SK-N-SH (cell line): ENCODE measurements around the gene DDIT3. TPM values are rescaled to one million over a fixed set of nuclear protein-coding genes. Genes with fewer than 3 reads are reported as not detected.

Experiments used
- CTCF ChIA-PET: fragments of 300-600, 350-600 bp; formaldehyde crosslinking; extraction: SDS; loops from one replicate; lab custom pipeline; 2021; lab: Yijun Ruan, JAX
- POLR2A ChIA-PET: fragments of 350-600 bp; sonication (Branson Sonifier 250); formaldehyde crosslinking; extraction: SDS; loops from one replicate; lab custom pipeline; 2020; ENCODE audit warnings: antibody characterized with exemption, inconsistent platforms; lab: Yijun Ruan, JAX
- DNase-seq: peaks from one replicate; pipeline ENCODE4 v3.0.0; 2012
- H2AFZ ChIP-seq: fragments of 200-600 bp; sonication (generic); 2 replicates; pipeline ENCODE4 v1.8.1; 2016; ENCODE audit warnings: antibody characterized with exemption, mild to moderate bottlenecking, low read depth
- H3F3A ChIP-seq: fragments of 200-600 bp; sonication (generic); replicated peaks from 2 replicates; pipeline ENCODE3; 2016; ENCODE audit warnings: antibody characterized with exemption, mild to moderate bottlenecking; ENCODE audit not compliant: insufficient read depth
- H3K27ac ChIP-seq, 2 experiments: fragments of 200-500 bp in 1 of 2; fragments of 200-600 bp in 1 of 2; sonication (Bioruptor generic) in 1 of 2; sonication (generic), shearing (Covaris generic) in 1 of 2; 2 replicates each; pipeline versions ENCODE4 v1.5.1 to v1.6.1; 2014 to 2016; ENCODE audit warnings: low read depth in 2 of 2, inconsistent platforms in 1 of 2, low read length in 1 of 2, mild to moderate bottlenecking in 1 of 2, mixed read lengths in 1 of 2
- H3K27me3 ChIP-seq: fragments of 200-600 bp; sonication (generic), shearing (Covaris generic); 2 replicates; pipeline ENCODE4 v1.6.1; 2016; ENCODE audit warnings: mixed run types; ENCODE audit not compliant: insufficient read depth
- H3K36me3 ChIP-seq, 2 experiments: fragments of 200-500 bp in 1 of 2; fragments of 200-600 bp in 1 of 2; sonication (Bioruptor generic) in 1 of 2; sonication (generic) in 1 of 2; replicated peaks in 1 of 2; 2 replicates each; pipeline versions ENCODE3 to v1.5.1; 2014 to 2016; ENCODE audit warnings: low read length in 1 of 2, mild to moderate bottlenecking in 1 of 2; ENCODE audit not compliant: insufficient read depth in 2 of 2, control insufficient read depth in 1 of 2
- H3K4me1 ChIP-seq, 2 experiments: fragments of 200-500 bp in 1 of 2; fragments of 200-600 bp in 1 of 2; sonication (Bioruptor generic) in 1 of 2; sonication (generic), shearing (Covaris generic) in 1 of 2; 2 replicates each; pipeline versions ENCODE4 v1.5.1 to v1.6.1; 2014 to 2016; ENCODE audit warnings: low read depth in 1 of 2, low read length in 1 of 2, mixed run types in 1 of 2; ENCODE audit not compliant: insufficient read depth in 2 of 2, control insufficient read depth in 1 of 2
- H3K4me2 ChIP-seq: fragments of 200-600 bp; sonication (generic), shearing (Covaris generic); 2 replicates; pipeline ENCODE4 v1.6.1; 2017; ENCODE audit warnings: mixed run types
- H3K4me3 ChIP-seq, 2 experiments: fragments of 200-500 bp in 1 of 2; fragments of 200-600 bp in 1 of 2; sonication (Bioruptor generic) in 1 of 2; sonication (generic), shearing (Covaris generic) in 1 of 2; 2 replicates each; pipeline versions ENCODE4 v1.5.1 to v1.8.1; 2014 to 2016; ENCODE audit warnings: low read depth in 2 of 2, inconsistent platforms in 1 of 2, low read length in 1 of 2, mild to moderate bottlenecking in 1 of 2, mixed read lengths in 1 of 2, moderate library complexity in 1 of 2
- H3K79me2 ChIP-seq: fragments of 200-600 bp; sonication (generic); 2 replicates; pipeline ENCODE4 v1.8.1; 2017; ENCODE audit warnings: mild to moderate bottlenecking; ENCODE audit not compliant: insufficient read depth
- H3K9ac ChIP-seq: fragments of 200-600 bp; sonication (generic); 2 replicates; pipeline ENCODE4 v1.6.1; 2017; ENCODE audit warnings: mixed run types
- H3K9me2 ChIP-seq: fragments of 200-600 bp; sonication (generic); 2 replicates; pipeline ENCODE4 v1.6.1; 2017; ENCODE audit warnings: mixed run types
- H3K9me3 ChIP-seq: fragments of 200-600 bp; sonication (generic); 2 replicates; pipeline ENCODE4 v1.6.1; 2017; ENCODE audit warnings: mixed run types, mild to moderate bottlenecking, moderate library complexity
- H4K20me1 ChIP-seq: fragments of 200-600 bp; sonication (generic); 2 replicates; pipeline ENCODE4 v1.6.1; 2017; ENCODE audit warnings: mild to moderate bottlenecking, mixed run types; ENCODE audit not compliant: insufficient read depth
- CHD2 ChIP-seq: fragments of 150-350 bp; IDR thresholded peaks from 2 replicates; pipeline ENCODE4 v1.6.1; 2018; ENCODE audit warnings: low read length; ENCODE audit not compliant: partially characterized antibody
- EP300 ChIP-seq, 2 experiments: IDR thresholded peaks; 2 replicates each; pipeline versions ENCODE4 v1.4.0 to v1.6.1; 2012; ENCODE audit warnings: borderline replicate concordance in 1 of 2, low read depth in 1 of 2, low read length in 1 of 2
- GATA2 ChIP-seq: sonication (generic); formaldehyde crosslinking; IDR thresholded peaks from 2 replicates; pipeline ENCODE4 v1.5.0; 2020; ENCODE audit warnings: mild to moderate bottlenecking, missing genetic modification reagents
- JUND ChIP-seq: IDR thresholded peaks from 2 replicates; pipeline ENCODE4 v1.4.0; 2012
- MAX ChIP-seq: IDR thresholded peaks from 2 replicates; pipeline ENCODE4 v1.4.0; 2012; ENCODE audit warnings: low read depth
- MEF2A ChIP-seq: IDR thresholded peaks from 2 replicates; pipeline ENCODE4 v1.4.0; 2012; ENCODE audit warnings: low read depth, borderline replicate concordance
- MXI1 ChIP-seq: IDR thresholded peaks from 2 replicates; pipeline ENCODE4 v1.6.1; 2012; ENCODE audit warnings: mild to moderate bottlenecking, low read depth, low read length, improper control_type of control experiment
- RAD21 ChIP-seq: IDR thresholded peaks from 2 replicates; pipeline ENCODE4 v1.6.1; 2012; ENCODE audit warnings: mild to moderate bottlenecking, low read length
- RFX5 ChIP-seq: IDR thresholded peaks from 2 replicates; pipeline ENCODE4 v1.6.1; 2012; ENCODE audit warnings: mild to moderate bottlenecking, improper control_type of control experiment, low read length
- RXRA ChIP-seq: IDR thresholded peaks from 2 replicates; pipeline ENCODE4 v1.4.0; 2012; ENCODE audit warnings: low read depth, mild to moderate bottlenecking, borderline replicate concordance
- SIN3A ChIP-seq: IDR thresholded peaks from 2 replicates; pipeline ENCODE4 v1.6.1; 2012; ENCODE audit warnings: low read depth, mild to moderate bottlenecking, low read length, moderate library complexity, borderline replicate concordance
- SMC3 ChIP-seq: IDR thresholded peaks from 2 replicates; pipeline ENCODE4 v1.6.1; 2012; ENCODE audit warnings: low read depth, low read length, improper control_type of control experiment
- TAF1 ChIP-seq: IDR thresholded peaks from 2 replicates; pipeline ENCODE4 v1.6.1; 2012; ENCODE audit warnings: low read depth, mild to moderate bottlenecking, low read length, moderate library complexity, borderline replicate concordance
- TCF12 ChIP-seq: IDR thresholded peaks from 2 replicates; pipeline ENCODE4 v1.4.0; 2012
- TEAD4 ChIP-seq: IDR thresholded peaks from 2 replicates; pipeline ENCODE4 v1.4.0; 2012; ENCODE audit warnings: mild to moderate bottlenecking, borderline replicate concordance; ENCODE audit not compliant: insufficient read depth
- USF1 ChIP-seq: IDR thresholded peaks from 2 replicates; pipeline ENCODE4 v1.4.0; 2012; ENCODE audit warnings: low read depth, borderline replicate concordance
- USF2 ChIP-seq: fragments of 150-350 bp; IDR thresholded peaks from 2 replicates; pipeline ENCODE4 v1.6.1; 2017; ENCODE audit warnings: antibody characterized with exemption, low read length, low read depth, borderline replicate concordance
- YY1 ChIP-seq: IDR thresholded peaks from 2 replicates; pipeline ENCODE4 v1.4.0; 2012; ENCODE audit warnings: low read depth, mild to moderate bottlenecking
- ZBTB33 ChIP-seq: IDR thresholded peaks from 2 replicates; pipeline ENCODE4 v1.4.0; 2012; ENCODE audit warnings: low read depth, borderline replicate concordance
- WGBS: methylation state at CpG from one replicate; pipeline ENCODE4 v1.1.6; 2017; ENCODE audit warnings: low lambda C conversion rate; 5-methylcytosine and 5-hydroxymethylcytosine counted together
- polyA plus RNA-seq, 3 experiments: library from polyadenylated mRNA; depleted of rRNA; stranded (reverse); fragments of >200 nt; gene quantifications; 2 replicates each; pipeline ENCODE4 v1.2.3, GENCODE V29; 2012
- TF ChIP-seq, protein P1 (sequence below): fragments of 150-350 bp; IDR thresholded peaks from 2 replicates; pipeline ENCODE4 v1.6.1; 2016; ENCODE audit warnings: mild to moderate bottlenecking, low read depth, low read length
- TF ChIP-seq, protein P2 (sequence below): fragments of 200-600 bp; sonication (generic); IDR thresholded peaks from 2 replicates; pipeline ENCODE4 v1.6.1; 2017; ENCODE audit warnings: antibody characterized with exemption, mild to moderate bottlenecking, moderate library complexity
- TF ChIP-seq, protein P3 (sequence below): IDR thresholded peaks from 2 replicates; pipeline ENCODE4; 2012

DDIT3 gene
- polyA plus RNA-seq, 1 of the 3 experiments (the other 2 are of a cell fraction): 26.3 TPM

DNA sequence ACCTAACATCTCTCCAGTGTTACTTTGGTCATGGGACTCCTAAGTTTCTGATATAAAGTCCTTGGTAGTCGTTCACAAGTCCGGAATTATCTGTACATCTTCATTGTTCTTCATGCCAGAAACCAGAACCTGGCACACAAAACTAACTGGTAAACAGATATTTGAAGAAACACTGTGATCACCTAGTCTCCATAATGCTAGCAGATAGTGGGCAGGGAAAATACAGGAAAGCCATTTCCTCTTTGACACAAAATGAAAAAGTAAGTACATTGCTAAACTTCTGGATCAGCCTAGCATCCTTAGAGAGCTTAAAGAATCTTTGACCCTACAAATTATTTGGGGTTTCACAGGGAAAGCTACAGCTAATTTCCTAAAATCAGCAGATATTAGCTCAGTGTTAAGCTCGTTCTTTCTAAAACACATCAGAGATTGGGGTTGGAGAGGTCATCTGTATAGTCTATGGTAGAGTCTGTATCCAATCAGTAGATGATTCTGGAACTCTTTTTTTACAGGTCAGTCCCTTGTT is 4.8 kb downstream of the DDIT3 start (continued):
- TF ChIP-seq, protein P1, sequence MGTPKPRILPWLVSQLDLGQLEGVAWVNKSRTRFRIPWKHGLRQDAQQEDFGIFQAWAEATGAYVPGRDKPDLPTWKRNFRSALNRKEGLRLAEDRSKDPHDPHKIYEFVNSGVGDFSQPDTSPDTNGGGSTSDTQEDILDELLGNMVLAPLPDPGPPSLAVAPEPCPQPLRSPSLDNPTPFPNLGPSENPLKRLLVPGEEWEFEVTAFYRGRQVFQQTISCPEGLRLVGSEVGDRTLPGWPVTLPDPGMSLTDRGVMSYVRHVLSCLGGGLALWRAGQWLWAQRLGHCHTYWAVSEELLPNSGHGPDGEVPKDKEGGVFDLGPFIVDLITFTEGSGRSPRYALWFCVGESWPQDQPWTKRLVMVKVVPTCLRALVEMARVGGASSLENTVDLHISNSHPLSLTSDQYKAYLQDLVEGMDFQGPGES: no peak
- TF ChIP-seq CHD2 (no peak), JUND (no peak), SIN3A (no peak), TAF1 (no peak), TEAD4 (no peak), RAD21 (no peak), GATA2 (CRISPR knock-in tag) (no peak)
- TF ChIP-seq, protein P2, sequence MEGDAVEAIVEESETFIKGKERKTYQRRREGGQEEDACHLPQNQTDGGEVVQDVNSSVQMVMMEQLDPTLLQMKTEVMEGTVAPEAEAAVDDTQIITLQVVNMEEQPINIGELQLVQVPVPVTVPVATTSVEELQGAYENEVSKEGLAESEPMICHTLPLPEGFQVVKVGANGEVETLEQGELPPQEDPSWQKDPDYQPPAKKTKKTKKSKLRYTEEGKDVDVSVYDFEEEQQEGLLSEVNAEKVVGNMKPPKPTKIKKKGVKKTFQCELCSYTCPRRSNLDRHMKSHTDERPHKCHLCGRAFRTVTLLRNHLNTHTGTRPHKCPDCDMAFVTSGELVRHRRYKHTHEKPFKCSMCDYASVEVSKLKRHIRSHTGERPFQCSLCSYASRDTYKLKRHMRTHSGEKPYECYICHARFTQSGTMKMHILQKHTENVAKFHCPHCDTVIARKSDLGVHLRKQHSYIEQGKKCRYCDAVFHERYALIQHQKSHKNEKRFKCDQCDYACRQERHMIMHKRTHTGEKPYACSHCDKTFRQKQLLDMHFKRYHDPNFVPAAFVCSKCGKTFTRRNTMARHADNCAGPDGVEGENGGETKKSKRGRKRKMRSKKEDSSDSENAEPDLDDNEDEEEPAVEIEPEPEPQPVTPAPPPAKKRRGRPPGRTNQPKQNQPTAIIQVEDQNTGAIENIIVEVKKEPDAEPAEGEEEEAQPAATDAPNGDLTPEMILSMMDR: no peak

GRCh38 chr12:57514720-57515407 is 5.5 kb downstream of the DDIT3 start:
- Histone ChIP-seq H3K4me1 (peaks cover 11 to 21% of the 10 kb centered on the region in 2 experiments), H3K4me2 (no peak overlapping the region), H3K9me3 (no peaks in the 10 kb centered on the region), H3F3A (peaks cover 54% of the 10 kb centered on the region), H2AFZ (no peak overlapping the region), H3K79me2 (peaks cover 33% of the 10 kb centered on the region), H4K20me1 (peaks cover 40% of the 10 kb centered on the region), H3K9me2 (no peaks in the 10 kb centered on the region), H3K27ac (peak overlapping the region in 1 of 2 experiments; percentile 29; a peak in 1 of 4 replicates), H3K4me3 (no peak overlapping the region), H3K27me3 (no peaks in the 10 kb centered on the region), H3K9ac (no peak overlapping the region), H3K36me3 (peaks cover 61 to 62% of the 10 kb centered on the region in 2 experiments)
- 91% methylated on average over 8 of the region's 9 CpGs for WGBS
- DNase-seq: no peak
- CTCF ChIA-PET: interaction anchor here (0.5 to 2.1 kb wide), 6 partner anchors 14 to 426 kb away, joined by 3 to 5 read pairs (median 4); partner anchors contain the start of genes GLI1 and NAB2
- POLR2A ChIA-PET: interaction anchor here (1.3 to 2.2 kb wide), 4 partner anchors 10 to 32 kb away, joined by 3 to 8 read pairs (median 5); no protein-coding TSS in a partner anchor
- no peak for TF ChIP-seq USF1
- TF ChIP-seq CHD2: no peak
- TF ChIP-seq, protein P3, sequence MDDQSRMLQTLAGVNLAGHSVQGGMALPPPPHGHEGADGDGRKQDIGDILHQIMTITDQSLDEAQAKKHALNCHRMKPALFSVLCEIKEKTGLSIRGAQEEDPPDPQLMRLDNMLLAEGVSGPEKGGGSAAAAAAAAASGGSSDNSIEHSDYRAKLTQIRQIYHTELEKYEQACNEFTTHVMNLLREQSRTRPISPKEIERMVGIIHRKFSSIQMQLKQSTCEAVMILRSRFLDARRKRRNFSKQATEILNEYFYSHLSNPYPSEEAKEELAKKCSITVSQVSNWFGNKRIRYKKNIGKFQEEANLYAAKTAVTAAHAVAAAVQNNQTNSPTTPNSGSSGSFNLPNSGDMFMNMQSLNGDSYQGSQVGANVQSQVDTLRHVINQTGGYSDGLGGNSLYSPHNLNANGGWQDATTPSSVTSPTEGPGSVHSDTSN: no peak
- no peak for TF ChIP-seq SMC3
- TF ChIP-seq TCF12: no peak
- no peak for TF ChIP-seq SIN3A
- TF ChIP-seq MAX: no peak
- no peak for TF ChIP-seq EP300 (IDR thresholded peaks at IDR 0.05; ENCODE audit: borderline replicate concordance in 1 of 2, low read depth in 1 of 2, low read length in 1 of 2)
- no peak for TF ChIP-seq YY1
- TF ChIP-seq RAD21: no peak
- no peak for TF ChIP-seq MEF2A
- no peak for TF ChIP-seq RXRA
- no peak for TF ChIP-seq MXI1
- TF ChIP-seq USF2: no peak
- TF ChIP-seq ZBTB33: no peak
- TF ChIP-seq GATA2 (CRISPR knock-in tag): no peak
- no peak for TF ChIP-seq RFX5
